HG03280 (cell line): ENCODE measurements around the gene PEX7.
"Not testable (repeated sequence)": the region's sequence is repeated elsewhere in the genome, so short reads cannot be mapped to it uniquely, and the experiment has no call there.

ENCODE experiments used
- ATAC-seq: cut with Tn5 transposase; IDR thresholded peaks from one replicate; pipeline ENCODE4 v1.9.1; 2021; ENCODE audit warnings: mild to moderate bottlenecking, moderate library complexity; ENCODE audit not compliant: unreplicated experiment

PEX7 gene

GRCh38 chr6:136893187-136893586 lies 70.8 kb downstream of the PEX7 start:
- no peak for ATAC-seq

DNA sequence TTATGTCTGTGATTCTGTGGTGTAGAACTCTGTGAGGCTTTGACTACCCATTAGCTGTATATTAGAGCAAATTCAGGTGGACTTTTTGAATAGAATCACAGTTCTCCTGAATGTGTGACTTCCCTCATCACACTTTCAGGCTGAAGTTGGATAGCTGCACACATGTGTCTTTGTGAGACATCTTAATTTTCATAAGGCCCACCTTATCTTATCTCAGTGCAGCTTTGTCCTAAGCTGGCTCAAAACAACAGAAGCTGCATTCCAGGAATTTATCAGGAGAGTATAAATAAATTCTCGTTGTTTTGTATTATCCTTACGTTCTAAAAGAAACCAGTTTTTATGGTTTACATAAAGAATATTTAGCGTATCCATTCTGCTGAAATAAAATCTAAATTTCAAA lies 73.5 kb downstream of the PEX7 start:
- no peak for ATAC-seq

- ATAC-seq: no peak
Measured at GRCh38 chr6:136897071-136897470, 74.7 kb downstream of the PEX7 start.

DNA sequence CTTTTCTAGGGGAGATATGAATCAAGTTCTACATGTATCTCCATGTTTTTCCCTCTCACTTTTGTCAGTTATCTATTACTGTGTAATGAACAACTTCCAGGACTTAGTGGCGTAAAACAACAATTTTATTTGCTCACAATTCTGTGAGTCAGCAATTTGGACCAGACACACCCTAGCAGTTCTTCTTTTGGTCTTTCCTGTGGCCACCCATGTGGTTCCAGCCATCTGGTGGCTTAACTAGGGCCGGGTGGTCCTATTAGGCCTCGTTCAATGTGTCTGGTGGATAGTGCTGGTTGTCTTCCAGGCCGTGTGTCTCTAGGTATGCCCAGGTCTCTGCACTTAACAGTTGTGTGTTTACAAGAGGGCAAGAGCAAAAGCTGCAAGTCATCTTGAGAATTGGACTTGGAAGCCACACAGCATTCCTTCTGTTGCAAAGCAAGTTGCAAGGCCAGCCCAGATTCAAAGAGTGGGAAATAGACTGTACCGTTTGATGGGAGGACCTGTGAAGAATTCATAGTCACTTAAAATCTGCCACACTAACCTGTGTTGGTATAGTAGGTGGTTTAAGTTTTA lies 78.9 kb downstream of the PEX7 start:
- ATAC-seq: no peak

GRCh38 chr6:136904477-136904876 lies 82.1 kb downstream of the PEX7 start:
- not testable (repeated sequence) for ATAC-seq

- ATAC-seq: no peak
Measured at GRCh38 chr6:136914947-136915346, 92.6 kb downstream of the PEX7 start.

- no peak for ATAC-seq
Measured at GRCh38 chr6:136918706-136919105, 96.3 kb downstream of the PEX7 start.

DNA sequence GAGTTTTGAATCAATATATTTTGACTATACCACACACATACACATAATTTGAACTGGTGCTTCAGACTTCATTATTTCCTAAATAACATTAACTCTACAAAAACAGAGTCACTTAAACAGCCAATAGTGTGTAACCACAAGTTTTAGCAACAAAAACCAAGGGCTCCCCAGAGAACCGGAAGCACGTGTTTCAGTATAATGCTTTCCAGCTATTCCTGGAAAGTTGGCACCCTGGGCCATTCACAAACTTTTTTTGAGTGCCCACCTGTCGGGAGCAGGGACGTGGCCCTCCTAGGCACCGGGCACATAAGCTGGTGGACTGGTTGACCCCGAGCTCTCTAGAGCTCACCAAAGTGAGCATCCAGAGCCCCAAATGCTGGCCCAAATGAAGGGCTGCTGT lies 97.8 kb downstream of the PEX7 start:
- ATAC-seq: no peak

GRCh38 chr6:136920671-136921380 lies 98.4 kb downstream of the PEX7 start:
- no peak for ATAC-seq

- no peak for ATAC-seq
Measured at GRCh38 chr6:136921381-136921935, 99.1 kb downstream of the PEX7 start.

- ATAC-seq: no peak
Measured at GRCh38 chr6:136921936-136922684, 99.7 kb downstream of the PEX7 start, which contains the start of gene SLC35D3. TSS of gene SLC35D3 (plus strand) at chr6:136922301. CDS start at chr6:136922429, 128 bp downstream.

GRCh38 chr6:136922685-136923006 lies 100.3 kb downstream of the PEX7 start:
- no peak for ATAC-seq

- ATAC-seq: no peak
Measured at GRCh38 chr6:136923116-136923953, 100.9 kb downstream of the PEX7 start.

DNA sequence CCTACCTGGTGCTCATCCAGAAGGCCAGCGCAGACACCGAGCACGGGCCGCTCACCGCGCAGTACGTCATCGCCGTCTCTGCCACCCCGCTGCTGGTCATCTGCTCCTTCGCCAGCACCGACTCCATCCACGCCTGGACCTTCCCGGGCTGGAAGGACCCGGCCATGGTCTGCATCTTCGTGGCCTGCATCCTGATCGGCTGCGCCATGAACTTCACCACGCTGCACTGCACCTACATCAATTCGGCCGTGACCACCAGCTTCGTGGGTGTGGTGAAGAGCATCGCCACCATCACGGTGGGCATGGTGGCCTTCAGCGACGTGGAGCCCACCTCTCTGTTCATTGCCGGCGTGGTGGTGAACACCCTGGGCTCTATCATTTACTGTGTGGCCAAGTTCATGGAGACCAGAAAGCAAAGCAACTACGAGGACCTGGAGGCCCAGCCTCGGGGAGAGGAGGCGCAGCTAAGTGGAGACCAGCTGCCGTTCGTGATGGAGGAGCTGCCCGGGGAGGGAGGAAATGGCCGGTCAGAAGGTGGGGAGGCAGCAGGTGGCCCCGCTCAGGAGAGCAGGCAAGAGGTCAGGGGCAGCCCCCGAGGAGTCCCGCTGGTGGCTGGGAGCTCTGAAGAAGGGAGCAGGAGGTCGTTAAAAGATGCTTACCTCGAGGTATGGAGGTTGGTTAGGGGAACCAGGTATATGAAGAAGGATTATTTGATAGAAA lies 101.7 kb downstream of the PEX7 start:
- ATAC-seq: no peak

DNA sequence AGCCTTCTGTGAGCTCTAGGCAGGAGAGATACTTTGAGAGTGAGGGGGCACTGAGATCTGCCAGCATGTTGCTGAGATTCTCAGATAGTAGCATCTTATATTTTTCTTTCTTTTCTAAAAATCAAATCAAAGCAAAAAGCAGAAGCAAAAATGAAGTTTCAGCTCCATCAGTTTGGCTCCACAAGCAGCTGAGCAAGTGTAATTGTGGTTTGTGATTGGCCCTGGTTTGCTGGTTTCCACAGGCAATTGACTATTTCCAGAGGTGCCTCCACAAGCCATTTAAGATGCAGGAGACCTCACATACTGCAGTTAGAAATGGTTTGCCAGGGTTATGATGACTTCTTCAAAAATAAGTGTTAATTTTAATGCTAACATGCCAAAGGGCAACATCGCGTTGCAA lies 104.0 kb downstream of the PEX7 start:
- ATAC-seq: no peak

DNA sequence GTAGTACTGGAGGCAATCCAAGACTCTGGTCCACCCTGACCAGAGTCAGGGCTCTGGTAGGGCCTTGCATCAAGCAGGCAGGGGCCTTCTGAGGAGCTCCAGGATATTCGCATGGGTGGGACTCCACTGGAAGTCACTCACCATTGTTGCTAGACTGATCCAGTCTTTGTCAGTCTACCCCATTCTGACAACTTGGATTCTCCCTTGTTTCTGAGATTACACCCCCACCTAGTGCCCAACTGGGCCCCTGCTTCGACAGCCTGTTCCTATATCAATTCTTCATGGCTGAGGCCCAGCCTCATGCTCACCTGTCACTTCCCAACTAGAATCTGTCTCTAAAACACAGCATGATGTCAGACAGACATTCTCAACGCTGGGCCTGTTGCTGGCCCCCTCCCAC lies 104.9 kb downstream of the PEX7 start:
- ATAC-seq: no peak

GRCh38 chr6:136930528-136930927 lies 108.1 kb downstream of the PEX7 start:
- no peak for ATAC-seq

DNA sequence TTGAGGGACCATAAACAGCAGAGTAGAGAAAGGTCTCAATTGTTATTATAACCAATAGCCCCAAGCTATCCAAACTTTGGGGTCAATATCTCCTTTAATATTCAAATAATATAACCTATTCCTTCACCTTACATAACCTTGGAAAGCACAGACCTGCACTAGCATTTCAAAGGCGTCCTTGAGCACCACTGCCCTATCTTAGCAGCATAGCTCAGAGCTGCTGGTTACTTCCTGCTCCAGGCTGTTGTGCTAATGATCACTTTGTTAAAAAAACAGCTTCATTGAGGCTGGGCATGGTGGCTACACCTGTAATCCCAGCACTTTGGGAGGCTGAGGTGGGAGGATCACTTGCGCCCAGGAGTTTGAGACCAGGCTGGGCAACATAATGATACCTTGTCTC lies 110.2 kb downstream of the PEX7 start:
- no peak for ATAC-seq

GRCh38 chr6:136945072-136945471 lies 122.7 kb downstream of the PEX7 start:
- no peak for ATAC-seq

GRCh38 chr6:136945711-136946121 lies 123.3 kb downstream of the PEX7 start:
- no peak for ATAC-seq
